Measurements from ENCODE around the gene C1orf159.

Gene C1orf159

DNA sequence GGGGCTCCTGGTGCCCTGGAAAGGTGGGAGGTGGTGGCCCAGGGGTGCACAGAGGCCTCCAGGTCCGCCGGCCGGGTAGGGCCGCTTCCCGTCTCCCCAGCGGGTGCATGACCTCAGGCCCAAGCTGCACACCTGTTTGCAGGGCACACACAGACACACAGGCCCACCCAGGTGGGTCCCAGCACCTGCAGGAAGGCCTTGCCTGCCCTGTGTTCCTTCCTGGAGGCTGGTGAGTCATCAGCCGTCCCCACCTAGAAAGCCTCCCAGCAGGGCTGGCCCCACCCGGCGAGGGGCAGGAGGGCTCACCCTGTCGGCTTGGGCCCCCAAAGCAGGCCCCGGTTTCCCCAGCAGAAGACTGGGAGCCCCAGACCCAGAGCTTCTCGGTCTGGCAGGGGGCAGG, 34.2 kb upstream of the C1orf159 start:
- TF ChIP-seq, protein P1, sequence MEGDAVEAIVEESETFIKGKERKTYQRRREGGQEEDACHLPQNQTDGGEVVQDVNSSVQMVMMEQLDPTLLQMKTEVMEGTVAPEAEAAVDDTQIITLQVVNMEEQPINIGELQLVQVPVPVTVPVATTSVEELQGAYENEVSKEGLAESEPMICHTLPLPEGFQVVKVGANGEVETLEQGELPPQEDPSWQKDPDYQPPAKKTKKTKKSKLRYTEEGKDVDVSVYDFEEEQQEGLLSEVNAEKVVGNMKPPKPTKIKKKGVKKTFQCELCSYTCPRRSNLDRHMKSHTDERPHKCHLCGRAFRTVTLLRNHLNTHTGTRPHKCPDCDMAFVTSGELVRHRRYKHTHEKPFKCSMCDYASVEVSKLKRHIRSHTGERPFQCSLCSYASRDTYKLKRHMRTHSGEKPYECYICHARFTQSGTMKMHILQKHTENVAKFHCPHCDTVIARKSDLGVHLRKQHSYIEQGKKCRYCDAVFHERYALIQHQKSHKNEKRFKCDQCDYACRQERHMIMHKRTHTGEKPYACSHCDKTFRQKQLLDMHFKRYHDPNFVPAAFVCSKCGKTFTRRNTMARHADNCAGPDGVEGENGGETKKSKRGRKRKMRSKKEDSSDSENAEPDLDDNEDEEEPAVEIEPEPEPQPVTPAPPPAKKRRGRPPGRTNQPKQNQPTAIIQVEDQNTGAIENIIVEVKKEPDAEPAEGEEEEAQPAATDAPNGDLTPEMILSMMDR (IDR thresholded peaks at IDR 0.05; ENCODE audit: poor library complexity, severe bottlenecking): no peak
- Histone ChIP-seq H3K27ac (ENCODE audit: poor library complexity, severe bottlenecking) (no peak overlapping the region), H3K4me3 (ENCODE audit: severe bottlenecking) (no peak overlapping the region), H3K9me3 (ENCODE audit: severe bottlenecking) (no peaks in the 10 kb centered on the region), H3K4me1 (ENCODE audit: insufficient read depth, poor library complexity, severe bottlenecking) (no peaks in the 10 kb centered on the region), H3K27me3 (ENCODE audit: insufficient read depth, poor library complexity, severe bottlenecking) (no peaks in the 10 kb centered on the region), H3K36me3 (ENCODE audit: low read depth) (no peaks in the 10 kb centered on the region)
- DNase-seq (ENCODE audit: low spot score): no peak
- ATAC-seq (ENCODE audit: low read depth): peak; percentile 75

DNA sequence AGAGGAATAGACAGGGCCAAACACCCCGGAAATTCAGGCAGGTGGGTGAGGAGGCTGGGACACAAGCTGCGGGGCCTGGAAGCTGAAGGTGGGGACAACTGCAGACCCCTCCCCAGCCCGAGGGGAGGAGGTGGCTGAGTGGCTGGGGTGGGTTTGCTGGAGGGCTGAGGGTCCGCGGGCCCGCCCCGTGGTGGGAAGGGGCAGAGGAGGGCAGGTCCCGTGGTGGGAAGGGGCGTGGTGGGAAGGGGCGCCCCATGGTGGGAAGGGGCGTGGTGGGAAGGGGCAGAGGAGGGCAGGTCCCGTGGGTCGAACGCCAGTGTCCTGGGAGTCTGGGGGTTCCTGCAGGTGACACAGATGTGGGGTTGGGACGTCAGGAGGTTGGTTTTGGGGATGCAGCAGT, 33.5 kb upstream of the C1orf159 start:
- TF ChIP-seq, protein P1 (IDR thresholded peaks at IDR 0.05; ENCODE audit: poor library complexity, severe bottlenecking): no peak
- Histone ChIP-seq H3K36me3 (ENCODE audit: low read depth) (no peaks in the 10 kb centered on the region), H3K27me3 (ENCODE audit: insufficient read depth, poor library complexity, severe bottlenecking) (no peaks in the 10 kb centered on the region), H3K4me1 (ENCODE audit: insufficient read depth, poor library complexity, severe bottlenecking) (no peaks in the 10 kb centered on the region), H3K9me3 (ENCODE audit: severe bottlenecking) (no peaks in the 10 kb centered on the region), H3K27ac (ENCODE audit: poor library complexity, severe bottlenecking) (no peak overlapping the region), H3K4me3 (ENCODE audit: severe bottlenecking) (no peak overlapping the region)
- DNase-seq (ENCODE audit: low spot score) (no peak), ATAC-seq (ENCODE audit: low read depth) (no peak)

DNA sequence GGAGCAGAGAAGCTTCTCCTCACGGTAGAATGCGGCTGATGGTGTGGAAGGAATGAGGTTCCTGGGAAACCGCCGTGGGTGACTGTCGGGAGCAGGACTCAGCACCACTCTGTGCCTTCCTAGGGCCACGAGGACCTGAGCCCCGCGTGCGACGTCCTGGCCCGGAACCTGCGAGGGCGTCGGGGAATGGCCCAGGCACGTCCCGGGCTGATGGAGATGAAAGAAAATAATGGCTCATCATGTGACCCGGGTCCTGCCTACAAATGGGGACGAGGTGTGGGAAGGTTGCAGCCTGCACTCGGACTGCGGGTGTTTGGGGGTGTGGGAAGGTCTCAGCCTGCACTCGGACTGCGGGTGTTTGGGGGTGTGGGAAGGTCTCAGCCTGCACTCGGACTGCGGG, 32.7 kb upstream of the C1orf159 start:
- Histone ChIP-seq H3K27me3 (ENCODE audit: insufficient read depth, poor library complexity, severe bottlenecking) (no peaks in the 10 kb centered on the region), H3K4me1 (ENCODE audit: insufficient read depth, poor library complexity, severe bottlenecking) (peaks cover 4% of the 10 kb centered on the region), H3K27ac (ENCODE audit: poor library complexity, severe bottlenecking) (no peak overlapping the region), H3K36me3 (ENCODE audit: low read depth) (no peaks in the 10 kb centered on the region), H3K9me3 (ENCODE audit: severe bottlenecking) (no peaks in the 10 kb centered on the region), H3K4me3 (ENCODE audit: severe bottlenecking) (no peak overlapping the region)
- ATAC-seq (ENCODE audit: low read depth) (no peak), DNase-seq (ENCODE audit: low spot score) (no peak)
- TF ChIP-seq, protein P1 (IDR thresholded peaks at IDR 0.05; ENCODE audit: poor library complexity, severe bottlenecking): no peak

GRCh38 chr1:1148061-1148460, 32.2 kb upstream of the C1orf159 start:
- Histone ChIP-seq H3K27ac (ENCODE audit: poor library complexity, severe bottlenecking) (no peak overlapping the region), H3K4me1 (ENCODE audit: insufficient read depth, poor library complexity, severe bottlenecking) (peaks cover 4% of the 10 kb centered on the region), H3K36me3 (ENCODE audit: low read depth) (no peaks in the 10 kb centered on the region), H3K4me3 (ENCODE audit: severe bottlenecking) (no peak overlapping the region), H3K27me3 (ENCODE audit: insufficient read depth, poor library complexity, severe bottlenecking) (no peaks in the 10 kb centered on the region), H3K9me3 (ENCODE audit: severe bottlenecking) (no peaks in the 10 kb centered on the region)
- TF ChIP-seq, protein P1 (IDR thresholded peaks at IDR 0.05; ENCODE audit: poor library complexity, severe bottlenecking): no peak
- no peak for DNase-seq (ENCODE audit: low spot score)
- no peak for ATAC-seq (ENCODE audit: low read depth)

GRCh38 chr1:1146596-1146995, 30.7 kb upstream of the C1orf159 start:
- no peak for DNase-seq (ENCODE audit: low spot score)
- no peak overlapping the region for H3K4me3 ChIP-seq (ENCODE audit: severe bottlenecking)
- H3K36me3 ChIP-seq (ENCODE audit: low read depth): no peaks in the 10 kb centered on the region
- H3K27me3 ChIP-seq (ENCODE audit: insufficient read depth, poor library complexity, severe bottlenecking): no peaks in the 10 kb centered on the region
- TF ChIP-seq, protein P1 (IDR thresholded peaks at IDR 0.05; ENCODE audit: poor library complexity, severe bottlenecking): no peak
- no peak for ATAC-seq (ENCODE audit: low read depth)
- no peak overlapping the region for H3K27ac ChIP-seq (ENCODE audit: poor library complexity, severe bottlenecking)
- no peaks in the 10 kb centered on the region for H3K9me3 ChIP-seq (ENCODE audit: severe bottlenecking)
- H3K4me1 ChIP-seq (ENCODE audit: insufficient read depth, poor library complexity, severe bottlenecking): peaks cover 4% of the 10 kb centered on the region
